Panc1 (cell line): Measurements from ENCODE around the gene UBE2L6. TPM values are rescaled to one million over a fixed set of nuclear protein-coding genes. Genes with fewer than 3 reads are reported as not detected.
"Not testable (repeated sequence)": the region's sequence is repeated elsewhere in the genome, so short reads cannot be mapped to it uniquely, and the experiment has no call there.

ENCODE experiments used
- ATAC-seq: fragments of 200-7000 bp; cut with Tn5 transposase; 2 replicates; pipeline ENCODE4 v1.9.1; 2020; ENCODE audit warnings: mild to moderate bottlenecking, moderate library complexity
- BruUV-seq: library from RNA; stranded (reverse); fragments of 400-500 nt; replicated peaks from 2 replicates; lab custom pipeline; 2021; lab: Mats Ljungman, UMichigan
- CTCF ChIA-PET: fragments of 300-600 bp; sonication (Branson Sonifier 250); formaldehyde crosslinking; loops from one replicate; lab custom pipeline; 2022; ENCODE audit warnings: antibody characterized with exemption; lab: Charles Lee
- POLR2A ChIA-PET: fragments of 300-600 bp; sonication (Branson Sonifier 250); formaldehyde crosslinking; loops from one replicate; lab custom pipeline; 2022; ENCODE audit warnings: antibody characterized with exemption; lab: Charles Lee
- DNase-seq: peaks from one replicate; pipeline ENCODE4 v3.0.0-alpha.2; 2010; ENCODE audit warnings: low read depth, low spot score
- H3K27ac ChIP-seq: 2 replicates; pipeline ENCODE4 v1.5.1; 2011; ENCODE audit warnings: mild to moderate bottlenecking, low read length, inconsistent platforms
- H3K27me3 ChIP-seq: fragments of 200-500 bp; sonication (Bioruptor generic); 2 replicates; pipeline ENCODE4 v1.6.0; 2014; ENCODE audit warnings: low read length, inconsistent platforms; ENCODE audit not compliant: control insufficient read depth, insufficient read depth
- H3K36me3 ChIP-seq: fragments of 200-500 bp; sonication (Bioruptor generic); 2 replicates; pipeline ENCODE4 v1.5.1; 2014; ENCODE audit warnings: inconsistent platforms, mild to moderate bottlenecking, low read length, moderate library complexity; ENCODE audit not compliant: control insufficient read depth, insufficient read depth
- H3K4me1 ChIP-seq: 2 replicates; pipeline ENCODE4 v1.5.1; 2011; ENCODE audit warnings: inconsistent platforms, mild to moderate bottlenecking, low read length, moderate library complexity; ENCODE audit not compliant: control insufficient read depth, insufficient read depth
- H3K4me3 ChIP-seq, 2 experiments: 2 replicates each; pipeline ENCODE4 v1.5.1; 2011 to 2012; ENCODE audit warnings: low read depth in 2 of 2, low read length in 2 of 2, mild to moderate bottlenecking in 2 of 2, inconsistent platforms in 1 of 2, moderate library complexity in 1 of 2
- H3K9me3 ChIP-seq: fragments of 200-500 bp; sonication (Bioruptor generic); 2 replicates; pipeline ENCODE4 v1.5.1; 2014; ENCODE audit warnings: low read depth, mild to moderate bottlenecking, inconsistent platforms, low read length, moderate library complexity; ENCODE audit not compliant: control insufficient read depth, insufficient read depth
- POLR2AphosphoS5 ChIP-seq: IDR thresholded peaks from 2 replicates; pipeline ENCODE4 v1.6.1; 2012; ENCODE audit warnings: mild to moderate bottlenecking, low read depth, low read length, moderate library complexity
- SIN3A ChIP-seq: IDR thresholded peaks from 2 replicates; pipeline ENCODE4 v1.6.1; 2012; ENCODE audit warnings: low read depth, mild to moderate bottlenecking, low read length, moderate library complexity, borderline replicate concordance; ENCODE audit not compliant: insufficient read depth
- TCF7L2 ChIP-seq: IDR thresholded peaks from 2 replicates; pipeline ENCODE4 v1.6.1; 2011; ENCODE audit warnings: mild to moderate bottlenecking, low read depth, low read length, inconsistent platforms
- in situ Hi-C: cut with HindIII; loops from 2 replicates; pipeline ENCODE4 v1.10.0; 2016; ENCODE audit warnings: low sequenced_read_pairs, low pct_unique_long_range_greater_than_20kb
- intact Hi-C: fragments of 100-400 bp; cut with micrococcal nuclease; formaldehyde crosslinking; loops from one replicate; pipeline ENCODE4 v1.10.0; 2022; ENCODE audit not compliant: unreplicated experiment
- total RNA-seq: library from RNA; stranded (reverse); gene quantifications from one replicate; pipeline ENCODE4 v1.2.1, GENCODE V29; 2021; ENCODE audit not compliant: unreplicated experiment
- TF ChIP-seq, protein P1 (sequence below): fragments of 450-650 bp; IDR thresholded peaks from 2 replicates; pipeline ENCODE4 v1.5.1; 2017; ENCODE audit warnings: mild to moderate bottlenecking
- TF ChIP-seq, protein P2 (sequence below), 2 experiments: IDR thresholded peaks; 2 replicates each; pipeline ENCODE4 v1.6.1; 2011 to 2012; ENCODE audit warnings: low read depth in 2 of 2, control low read depth in 1 of 2, low read length in 1 of 2, mild to moderate bottlenecking in 1 of 2, moderate library complexity in 1 of 2; ENCODE audit not compliant: insufficient read depth in 1 of 2

The UBE2L6 gene
- total RNA-seq, 1 experiment from 2014 or later: 19.1 TPM

GRCh38 chr11:57534449-57534848 lies 33.0 kb downstream of the UBE2L6 start:
- H3K4me3 ChIP-seq, BruUV-seq, intact Hi-C loops, in situ Hi-C loops, H3K27ac ChIP-seq, DNase-seq, H3K27me3 ChIP-seq, CTCF ChIA-PET, ATAC-seq, H3K36me3 ChIP-seq, H3K9me3 ChIP-seq: not testable (repeated sequence)
- POLR2A ChIA-PET: interaction anchor here (0.6 kb wide), 1 partner anchor 110 kb away, joined by 3 read pairs; no protein-coding TSS in a partner anchor
- peaks cover 11% of the 10 kb centered on the region for H3K4me1 ChIP-seq

DNA sequence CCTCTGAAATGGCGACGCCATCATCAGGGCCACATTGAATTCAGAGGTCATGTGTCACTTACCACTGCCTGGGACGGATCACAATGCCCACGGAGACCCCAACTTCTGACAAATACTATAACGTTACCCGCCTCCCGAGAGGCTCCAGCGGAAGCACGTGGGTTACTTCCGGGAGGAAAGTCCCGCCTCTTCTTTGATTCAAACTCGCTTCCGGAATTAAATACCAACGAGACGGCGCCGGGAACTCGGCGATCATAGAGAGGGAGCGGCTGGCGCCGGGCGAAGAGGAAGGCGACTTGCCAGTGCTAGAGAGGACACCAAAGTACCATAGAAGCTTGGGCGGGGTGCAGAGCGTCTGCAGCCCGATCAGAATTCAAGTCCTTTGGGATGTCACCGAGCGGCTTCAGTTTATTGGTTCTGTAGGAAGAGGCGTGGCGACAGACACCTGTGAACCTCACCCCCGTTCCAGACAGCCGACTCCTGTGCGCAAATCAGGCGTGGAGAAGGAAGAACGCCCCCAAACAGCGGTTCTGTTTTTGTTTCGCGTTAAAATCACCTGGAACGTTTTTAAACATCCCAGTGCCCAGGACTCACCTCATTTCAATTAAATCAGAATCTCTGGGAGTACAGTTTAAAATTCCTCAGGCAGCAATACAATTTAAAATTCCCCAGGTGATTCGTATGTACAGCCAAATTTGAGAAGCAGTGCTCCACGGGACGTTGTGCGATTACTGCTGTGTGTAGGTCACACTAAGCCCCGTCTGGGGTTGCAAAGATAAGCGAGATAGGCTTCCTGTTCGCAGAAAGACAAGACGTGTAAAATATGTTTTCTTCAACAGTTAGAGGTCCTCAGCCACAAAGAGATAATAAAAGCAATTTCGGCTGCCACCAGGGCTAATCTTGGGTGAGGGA lies 36.6 kb downstream of the UBE2L6 start, which contains the start of gene TIMM10:
Gene TIMM10, minus strand, starts transcription at position 159 of the 912 bp plus-strand sequence. CDS start 565 bp downstream, outside the sequence.
- Histone ChIP-seq H3K36me3 (peaks cover 12% of the 10 kb centered on the region), H3K4me1 (peaks cover 13% of the 10 kb centered on the region), H3K9me3 (no peaks in the 10 kb centered on the region), H3K27ac (peak within 1 kb of the TSS; percentile 98), H3K4me3 (peak within 1 kb of the TSS; percentile 75 to 99), H3K27me3 (no peaks in the 10 kb centered on the region)
- BruUV-seq: no TSS peak
- in situ Hi-C loops: no loop called here
- intact Hi-C loops: loop anchor here (1.0 kb wide), 2 partner anchors 74 to 110 kb away; no protein-coding TSS in a partner anchor
- ChIA-PET CTCF (interaction anchor here (0.6 to 1.0 kb wide), 3 partner anchors 37 to 119 kb away, joined by 3 to 15 read pairs (median 5); partner anchors contain the start of gene YPEL4), POLR2A (no interaction called here)
- TF ChIP-seq, protein P1, sequence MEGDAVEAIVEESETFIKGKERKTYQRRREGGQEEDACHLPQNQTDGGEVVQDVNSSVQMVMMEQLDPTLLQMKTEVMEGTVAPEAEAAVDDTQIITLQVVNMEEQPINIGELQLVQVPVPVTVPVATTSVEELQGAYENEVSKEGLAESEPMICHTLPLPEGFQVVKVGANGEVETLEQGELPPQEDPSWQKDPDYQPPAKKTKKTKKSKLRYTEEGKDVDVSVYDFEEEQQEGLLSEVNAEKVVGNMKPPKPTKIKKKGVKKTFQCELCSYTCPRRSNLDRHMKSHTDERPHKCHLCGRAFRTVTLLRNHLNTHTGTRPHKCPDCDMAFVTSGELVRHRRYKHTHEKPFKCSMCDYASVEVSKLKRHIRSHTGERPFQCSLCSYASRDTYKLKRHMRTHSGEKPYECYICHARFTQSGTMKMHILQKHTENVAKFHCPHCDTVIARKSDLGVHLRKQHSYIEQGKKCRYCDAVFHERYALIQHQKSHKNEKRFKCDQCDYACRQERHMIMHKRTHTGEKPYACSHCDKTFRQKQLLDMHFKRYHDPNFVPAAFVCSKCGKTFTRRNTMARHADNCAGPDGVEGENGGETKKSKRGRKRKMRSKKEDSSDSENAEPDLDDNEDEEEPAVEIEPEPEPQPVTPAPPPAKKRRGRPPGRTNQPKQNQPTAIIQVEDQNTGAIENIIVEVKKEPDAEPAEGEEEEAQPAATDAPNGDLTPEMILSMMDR: no peak
- TF ChIP-seq SIN3A (0 out of 2 replicates have a peak, but pooled peaks have one; percentile 89), TCF7L2 (peak; percentile 91), POLR2AphosphoS5 (peak; percentile 72)
- TF ChIP-seq, protein P2, sequence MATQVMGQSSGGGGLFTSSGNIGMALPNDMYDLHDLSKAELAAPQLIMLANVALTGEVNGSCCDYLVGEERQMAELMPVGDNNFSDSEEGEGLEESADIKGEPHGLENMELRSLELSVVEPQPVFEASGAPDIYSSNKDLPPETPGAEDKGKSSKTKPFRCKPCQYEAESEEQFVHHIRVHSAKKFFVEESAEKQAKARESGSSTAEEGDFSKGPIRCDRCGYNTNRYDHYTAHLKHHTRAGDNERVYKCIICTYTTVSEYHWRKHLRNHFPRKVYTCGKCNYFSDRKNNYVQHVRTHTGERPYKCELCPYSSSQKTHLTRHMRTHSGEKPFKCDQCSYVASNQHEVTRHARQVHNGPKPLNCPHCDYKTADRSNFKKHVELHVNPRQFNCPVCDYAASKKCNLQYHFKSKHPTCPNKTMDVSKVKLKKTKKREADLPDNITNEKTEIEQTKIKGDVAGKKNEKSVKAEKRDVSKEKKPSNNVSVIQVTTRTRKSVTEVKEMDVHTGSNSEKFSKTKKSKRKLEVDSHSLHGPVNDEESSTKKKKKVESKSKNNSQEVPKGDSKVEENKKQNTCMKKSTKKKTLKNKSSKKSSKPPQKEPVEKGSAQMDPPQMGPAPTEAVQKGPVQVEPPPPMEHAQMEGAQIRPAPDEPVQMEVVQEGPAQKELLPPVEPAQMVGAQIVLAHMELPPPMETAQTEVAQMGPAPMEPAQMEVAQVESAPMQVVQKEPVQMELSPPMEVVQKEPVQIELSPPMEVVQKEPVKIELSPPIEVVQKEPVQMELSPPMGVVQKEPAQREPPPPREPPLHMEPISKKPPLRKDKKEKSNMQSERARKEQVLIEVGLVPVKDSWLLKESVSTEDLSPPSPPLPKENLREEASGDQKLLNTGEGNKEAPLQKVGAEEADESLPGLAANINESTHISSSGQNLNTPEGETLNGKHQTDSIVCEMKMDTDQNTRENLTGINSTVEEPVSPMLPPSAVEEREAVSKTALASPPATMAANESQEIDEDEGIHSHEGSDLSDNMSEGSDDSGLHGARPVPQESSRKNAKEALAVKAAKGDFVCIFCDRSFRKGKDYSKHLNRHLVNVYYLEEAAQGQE (IDR thresholded peaks at IDR 0.05; ENCODE audit: insufficient read depth in 1 of 2, low read depth in 2 of 2, low read length in 1 of 2): no peak
- ATAC-seq: peak; percentile 100
- DNase-seq: peak; percentile 91
